ENCODE data around the gene COX10. TPM values are rescaled to one million over a fixed set of nuclear protein-coding genes. Genes with fewer than 3 reads are reported as not detected.

Gene COX10
- total RNA-seq, 2 experiments from 2014 or later = 21.1 to 24.9 TPM

DNA sequence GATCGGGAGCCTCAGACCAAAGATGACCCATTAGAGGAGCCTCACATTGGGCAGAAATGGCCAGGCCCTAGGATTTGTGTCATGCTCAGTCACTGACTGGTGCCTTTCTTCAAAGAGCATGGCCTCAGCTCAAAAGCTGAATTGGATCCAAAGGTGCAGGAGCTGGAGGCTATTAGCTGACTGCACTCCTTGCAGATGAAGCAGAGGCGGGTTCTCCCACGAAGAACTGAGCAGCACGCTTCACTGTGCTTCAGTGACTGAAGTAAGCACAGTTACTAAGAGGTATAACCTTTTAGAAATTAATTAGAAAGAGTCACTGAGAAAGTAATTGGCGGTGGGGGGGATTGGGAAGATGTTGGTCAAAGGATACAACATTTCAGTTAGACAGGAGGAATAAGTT is 18.7 kb upstream of the COX10 start:
- H3K9me3 ChIP-seq (ENCODE audit: low read length) = no peaks in the 10 kb centered on the region
- TF ChIP-seq, protein P1, sequence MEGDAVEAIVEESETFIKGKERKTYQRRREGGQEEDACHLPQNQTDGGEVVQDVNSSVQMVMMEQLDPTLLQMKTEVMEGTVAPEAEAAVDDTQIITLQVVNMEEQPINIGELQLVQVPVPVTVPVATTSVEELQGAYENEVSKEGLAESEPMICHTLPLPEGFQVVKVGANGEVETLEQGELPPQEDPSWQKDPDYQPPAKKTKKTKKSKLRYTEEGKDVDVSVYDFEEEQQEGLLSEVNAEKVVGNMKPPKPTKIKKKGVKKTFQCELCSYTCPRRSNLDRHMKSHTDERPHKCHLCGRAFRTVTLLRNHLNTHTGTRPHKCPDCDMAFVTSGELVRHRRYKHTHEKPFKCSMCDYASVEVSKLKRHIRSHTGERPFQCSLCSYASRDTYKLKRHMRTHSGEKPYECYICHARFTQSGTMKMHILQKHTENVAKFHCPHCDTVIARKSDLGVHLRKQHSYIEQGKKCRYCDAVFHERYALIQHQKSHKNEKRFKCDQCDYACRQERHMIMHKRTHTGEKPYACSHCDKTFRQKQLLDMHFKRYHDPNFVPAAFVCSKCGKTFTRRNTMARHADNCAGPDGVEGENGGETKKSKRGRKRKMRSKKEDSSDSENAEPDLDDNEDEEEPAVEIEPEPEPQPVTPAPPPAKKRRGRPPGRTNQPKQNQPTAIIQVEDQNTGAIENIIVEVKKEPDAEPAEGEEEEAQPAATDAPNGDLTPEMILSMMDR (conservative IDR thresholded peaks at IDR 0.05; ENCODE audit: low read length) = no peak
- no peaks in the 10 kb centered on the region; the same call in 1 of the 2 replicates for H3K79me2 ChIP-seq (ENCODE audit: insufficient read depth, low read depth, low read length)
- no peak overlapping the region for H2AFZ ChIP-seq (ENCODE audit: low read length)
- H3K4me1 ChIP-seq (ENCODE audit: insufficient read depth, low read length, poor library complexity, severe bottlenecking) = no peaks in the 10 kb centered on the region
- intact Hi-C loops (cut with micrococcal nuclease; ENCODE audit: unreplicated experiment) = no loop called here
- ChIA-PET CTCF (ENCODE audit: unreplicated experiment) (no interaction called here), POLR2A (interaction anchor here (0.6 kb wide), 1 partner anchor 464 kb away, joined by 5 read pairs; no protein-coding TSS in a partner anchor)
- no peak overlapping the region for H3K27ac ChIP-seq (ENCODE audit: low read depth, low read length, poor library complexity, severe bottlenecking)
- no peak overlapping the region for H3K4me2 ChIP-seq (ENCODE audit: low read length)
- BruUV-seq (replicated peaks) = no TSS peak
- H3K4me3 ChIP-seq (ENCODE audit: low read depth, low read length, poor library complexity, severe bottlenecking) = no peak overlapping the region
- DNase-seq (ENCODE audit: low spot score) = no peak
- H3K9me2 ChIP-seq (ENCODE audit: insufficient read depth, low read length) = no peaks in the 10 kb centered on the region
- H4K20me1 ChIP-seq (ENCODE audit: insufficient read depth, low read length) = peaks cover 4% of the 10 kb centered on the region; the same call in 1 of the 2 replicates
- peaks cover 4% of the 10 kb centered on the region; the same call in 1 of the 2 replicates for H3K36me3 ChIP-seq (ENCODE audit: insufficient read depth, low read length)

DNA sequence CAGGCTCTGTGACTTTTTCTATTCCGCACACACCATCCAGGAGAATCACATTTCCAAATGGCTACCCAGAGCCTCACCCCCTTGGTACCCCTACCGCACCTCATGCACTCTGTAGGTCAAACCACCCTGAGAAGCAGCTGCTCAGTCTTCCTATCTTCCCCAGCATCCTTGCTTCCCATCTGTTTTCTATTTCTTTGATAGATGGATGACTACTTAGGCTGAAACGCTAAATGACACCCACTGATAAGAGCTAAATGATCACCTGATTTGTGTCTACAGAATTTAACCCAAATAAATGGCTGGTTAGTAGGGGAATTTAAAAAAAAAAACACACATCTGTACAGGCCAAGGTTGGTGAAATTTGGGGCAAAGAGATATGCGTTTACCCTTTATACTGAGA is 17.6 kb upstream of the COX10 start:
- H3K4me2 ChIP-seq (ENCODE audit: low read length) = no peak overlapping the region
- ChIA-PET CTCF (ENCODE audit: unreplicated experiment) (no interaction called here), POLR2A (no interaction called here)
- H3K4me3 ChIP-seq (ENCODE audit: low read depth, low read length, poor library complexity, severe bottlenecking) = no peak overlapping the region
- no peak overlapping the region for H2AFZ ChIP-seq (ENCODE audit: low read length)
- no peak for TF ChIP-seq EZH2phosphoT487 (IDR thresholded peaks at IDR 0.05; ENCODE audit: borderline replicate concordance, low read depth, low read length)
- TF ChIP-seq, protein P1 (conservative IDR thresholded peaks at IDR 0.05; ENCODE audit: low read length) = no peak
- no TSS peak for BruUV-seq (replicated peaks)
- H4K20me1 ChIP-seq (ENCODE audit: insufficient read depth, low read length) = peaks cover 4% of the 10 kb centered on the region; the same call in 1 of the 2 replicates
- no peaks in the 10 kb centered on the region for H3K9me2 ChIP-seq (ENCODE audit: insufficient read depth, low read length)
- no peak overlapping the region for H3K27ac ChIP-seq (ENCODE audit: low read depth, low read length, poor library complexity, severe bottlenecking)
- H3K9me3 ChIP-seq (ENCODE audit: low read length) = no peaks in the 10 kb centered on the region
- no peaks in the 10 kb centered on the region; the same call in 1 of the 2 replicates for H3K79me2 ChIP-seq (ENCODE audit: insufficient read depth, low read depth, low read length)
- peaks cover 15% of the 10 kb centered on the region for H3K36me3 ChIP-seq (ENCODE audit: insufficient read depth, low read length)
- intact Hi-C loops (cut with micrococcal nuclease; ENCODE audit: unreplicated experiment) = no loop called here
- no peaks in the 10 kb centered on the region for H3K4me1 ChIP-seq (ENCODE audit: insufficient read depth, low read length, poor library complexity, severe bottlenecking)
- DNase-seq (ENCODE audit: low spot score) = no peak

DNA sequence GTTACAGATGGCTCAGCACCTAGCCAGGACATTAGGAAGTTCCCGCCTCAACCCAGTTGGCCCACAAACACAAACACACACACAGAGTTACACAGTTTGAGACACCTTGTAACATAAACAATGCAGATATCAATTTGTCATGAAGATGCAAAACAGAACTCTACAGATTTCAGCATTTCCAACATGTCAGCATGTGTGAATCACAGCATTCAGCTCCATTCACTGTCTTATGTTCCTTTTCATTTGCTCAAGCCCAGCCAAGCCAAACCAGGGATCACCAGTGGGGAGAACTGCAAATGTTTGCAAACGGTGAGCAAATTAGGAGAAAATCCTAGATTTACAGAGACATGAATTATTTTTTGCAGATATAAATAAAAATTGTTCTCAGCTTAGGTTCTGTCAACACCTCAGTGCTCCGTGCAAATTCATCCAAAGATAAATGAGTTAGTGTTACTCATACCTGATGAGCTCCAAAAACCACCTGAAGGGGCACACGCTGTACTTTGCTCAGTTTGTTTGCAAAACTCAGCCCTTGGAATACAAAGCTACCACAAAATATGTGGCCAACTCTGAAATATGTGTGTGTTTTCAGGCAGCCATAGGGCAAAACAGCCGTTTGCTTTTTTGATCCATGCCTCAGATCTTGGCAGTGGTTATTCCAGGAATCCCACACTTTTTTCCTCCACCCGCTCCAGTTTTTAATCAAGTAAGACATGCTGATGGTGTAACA is 16.3 kb upstream of the COX10 start:
- POLR2A ChIA-PET = no interaction called here
- CTCF ChIA-PET (ENCODE audit: unreplicated experiment) = no interaction called here
- H3K27ac ChIP-seq (ENCODE audit: low read depth, low read length, poor library complexity, severe bottlenecking) = no peak overlapping the region
- TF ChIP-seq EZH2phosphoT487 (IDR thresholded peaks at IDR 0.05; ENCODE audit: borderline replicate concordance, low read depth, low read length) = no peak
- TF ChIP-seq, protein P1 (conservative IDR thresholded peaks at IDR 0.05; ENCODE audit: low read length) = no peak
- H3K36me3 ChIP-seq (ENCODE audit: insufficient read depth, low read length) = peaks cover 25% of the 10 kb centered on the region
- no peak overlapping the region for H3K4me2 ChIP-seq (ENCODE audit: low read length)
- BruUV-seq (replicated peaks) = no TSS peak
- no peak overlapping the region for H2AFZ ChIP-seq (ENCODE audit: low read length)
- H3K79me2 ChIP-seq (ENCODE audit: insufficient read depth, low read depth, low read length) = no peaks in the 10 kb centered on the region; the same call in 1 of the 2 replicates
- no peak overlapping the region for H3K4me3 ChIP-seq (ENCODE audit: low read depth, low read length, poor library complexity, severe bottlenecking)
- intact Hi-C loops (cut with micrococcal nuclease; ENCODE audit: unreplicated experiment) = no loop called here
- no peaks in the 10 kb centered on the region for H3K9me2 ChIP-seq (ENCODE audit: insufficient read depth, low read length)
- peaks cover 4% of the 10 kb centered on the region; the same call in 1 of the 2 replicates for H4K20me1 ChIP-seq (ENCODE audit: insufficient read depth, low read length)
- H3K4me1 ChIP-seq (ENCODE audit: insufficient read depth, low read length, poor library complexity, severe bottlenecking) = no peaks in the 10 kb centered on the region
- no peak for DNase-seq (ENCODE audit: low spot score)
- H3K9me3 ChIP-seq (ENCODE audit: low read length) = no peaks in the 10 kb centered on the region

All from OCI-LY7 (cell line).